Type B pancreatic cell (in vitro differentiated cells): ENCODE data around the gene KLF8. TPM values are rescaled to one million over a fixed set of nuclear protein-coding genes. Genes with fewer than 3 reads are reported as not detected.

Source experiments
- DNase-seq: peaks from one replicate; pipeline ENCODE4 v3.0.0; 2021; ENCODE audit warnings: mixed read lengths; ENCODE audit not compliant: unreplicated experiment; ENCODE audit errors: extremely low spot score
- H3K27ac Mint-ChIP-seq: 2 replicates; pipeline ENCODE4 v1.8.0; 2021; ENCODE audit warnings: mild to moderate bottlenecking, mixed read lengths
- H3K27me3 Mint-ChIP-seq: 2 replicates; pipeline ENCODE4 v1.8.0; 2021; ENCODE audit warnings: mixed read lengths
- H3K36me3 Mint-ChIP-seq: 2 replicates; pipeline ENCODE4 v1.8.0; 2021; ENCODE audit warnings: mixed read lengths
- H3K4me1 Mint-ChIP-seq: one replicate; pipeline ENCODE4 v1.8.0; 2021; ENCODE audit warnings: mixed read lengths; ENCODE audit not compliant: unreplicated experiment
- H3K4me3 Mint-ChIP-seq: 2 replicates; pipeline ENCODE4 v1.8.0; 2021; ENCODE audit warnings: mild to moderate bottlenecking, mixed read lengths
- H3K9me3 Mint-ChIP-seq: 2 replicates; pipeline ENCODE4 v1.8.0; 2021; ENCODE audit warnings: mixed read lengths
- total RNA-seq: library from RNA; stranded (reverse); gene quantifications from 2 replicates; pipeline ENCODE4 v1.2.1, GENCODE V29; 2021; ENCODE audit warnings: low replicate concordance
- TF ChIP-seq, protein P1 (sequence below): fragments of 200-600 bp; sonication (generic); conservative IDR thresholded peaks from 2 replicates; pipeline ENCODE4 v1.5.0; 2021; ENCODE audit warnings: antibody characterized with exemption, mild to moderate bottlenecking

KLF8 gene
- total RNA-seq, 1 donor from 2014 or later = 11.7 TPM

DNA sequence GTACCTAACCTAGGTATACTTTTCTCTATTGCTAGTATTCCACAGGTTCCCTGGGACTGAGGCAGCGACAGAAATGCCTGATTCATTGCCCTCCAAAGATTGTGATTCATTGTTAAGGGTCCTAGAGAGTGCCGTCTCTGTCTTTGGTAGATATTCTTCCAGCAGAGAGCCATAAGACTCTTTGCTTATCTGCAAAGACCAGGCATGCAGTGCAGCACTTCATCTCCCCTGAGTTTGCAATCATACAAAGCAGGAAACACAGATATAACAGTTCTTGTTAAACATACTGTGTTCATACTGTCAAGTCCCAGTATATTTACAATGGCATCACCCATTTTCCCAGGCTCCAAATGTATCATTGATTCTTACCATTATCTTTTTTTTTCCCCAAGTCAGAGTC lies 47.7 kb downstream of the KLF8 start:
- Mint-ChIP-seq H3K27me3 (no peaks in the 10 kb centered on the region), H3K4me1 (no peaks in the 10 kb centered on the region), H3K4me3 (no peak overlapping the region), H3K36me3 (no peaks in the 10 kb centered on the region), H3K9me3 (no peaks in the 10 kb centered on the region), H3K27ac (no peak overlapping the region)
- no peak for DNase-seq
- TF ChIP-seq, protein P1, sequence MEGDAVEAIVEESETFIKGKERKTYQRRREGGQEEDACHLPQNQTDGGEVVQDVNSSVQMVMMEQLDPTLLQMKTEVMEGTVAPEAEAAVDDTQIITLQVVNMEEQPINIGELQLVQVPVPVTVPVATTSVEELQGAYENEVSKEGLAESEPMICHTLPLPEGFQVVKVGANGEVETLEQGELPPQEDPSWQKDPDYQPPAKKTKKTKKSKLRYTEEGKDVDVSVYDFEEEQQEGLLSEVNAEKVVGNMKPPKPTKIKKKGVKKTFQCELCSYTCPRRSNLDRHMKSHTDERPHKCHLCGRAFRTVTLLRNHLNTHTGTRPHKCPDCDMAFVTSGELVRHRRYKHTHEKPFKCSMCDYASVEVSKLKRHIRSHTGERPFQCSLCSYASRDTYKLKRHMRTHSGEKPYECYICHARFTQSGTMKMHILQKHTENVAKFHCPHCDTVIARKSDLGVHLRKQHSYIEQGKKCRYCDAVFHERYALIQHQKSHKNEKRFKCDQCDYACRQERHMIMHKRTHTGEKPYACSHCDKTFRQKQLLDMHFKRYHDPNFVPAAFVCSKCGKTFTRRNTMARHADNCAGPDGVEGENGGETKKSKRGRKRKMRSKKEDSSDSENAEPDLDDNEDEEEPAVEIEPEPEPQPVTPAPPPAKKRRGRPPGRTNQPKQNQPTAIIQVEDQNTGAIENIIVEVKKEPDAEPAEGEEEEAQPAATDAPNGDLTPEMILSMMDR = no peak

DNA sequence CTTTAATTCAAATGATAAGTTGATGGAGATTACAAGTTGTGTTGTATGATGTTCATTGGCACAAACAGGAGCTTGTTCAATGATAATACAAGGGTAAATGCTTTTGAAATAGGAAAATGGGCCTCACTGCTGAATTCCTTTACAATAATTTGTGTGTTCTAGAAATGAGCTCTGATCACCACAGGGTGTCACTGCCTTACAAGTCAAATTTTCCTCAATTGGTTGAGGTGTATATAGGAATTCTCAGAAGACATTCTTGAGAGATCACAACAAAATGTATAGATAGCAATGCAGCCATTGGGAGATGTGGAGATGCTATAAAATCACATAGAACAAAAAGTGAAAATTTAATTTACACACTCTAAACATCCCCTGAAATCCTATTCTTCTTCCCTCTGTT lies 49.6 kb downstream of the KLF8 start:
- no peaks in the 10 kb centered on the region for H3K4me1 Mint-ChIP-seq
- H3K27ac Mint-ChIP-seq = no peak overlapping the region
- H3K36me3 Mint-ChIP-seq = no peaks in the 10 kb centered on the region
- H3K9me3 Mint-ChIP-seq = no peaks in the 10 kb centered on the region
- TF ChIP-seq, protein P1 = peak; percentile 53
- no peak overlapping the region for H3K4me3 Mint-ChIP-seq
- H3K27me3 Mint-ChIP-seq = no peaks in the 10 kb centered on the region
- no peak for DNase-seq

DNA sequence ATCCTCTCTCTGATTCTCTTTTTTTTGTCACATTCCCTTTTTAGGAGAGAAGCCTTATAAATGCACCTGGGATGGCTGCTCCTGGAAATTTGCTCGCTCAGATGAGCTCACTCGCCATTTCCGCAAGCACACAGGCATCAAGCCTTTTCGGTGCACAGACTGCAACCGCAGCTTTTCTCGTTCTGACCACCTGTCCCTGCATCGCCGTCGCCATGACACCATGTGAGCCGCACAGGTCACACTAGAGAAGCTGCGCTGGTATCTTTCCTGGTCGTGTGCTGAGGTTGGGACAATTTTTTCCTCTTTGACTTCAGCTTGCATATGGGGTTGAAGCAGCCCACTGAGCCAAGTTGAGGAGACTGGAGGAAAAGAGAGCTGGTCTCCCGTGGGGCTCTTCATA lies 52.1 kb downstream of the KLF8 start:
- Mint-ChIP-seq H3K27ac (no peak overlapping the region), H3K4me1 (no peaks in the 10 kb centered on the region), H3K27me3 (no peaks in the 10 kb centered on the region), H3K36me3 (no peaks in the 10 kb centered on the region), H3K9me3 (no peaks in the 10 kb centered on the region), H3K4me3 (no peak overlapping the region)
- no peak for DNase-seq
- TF ChIP-seq, protein P1 = no peak

DNA sequence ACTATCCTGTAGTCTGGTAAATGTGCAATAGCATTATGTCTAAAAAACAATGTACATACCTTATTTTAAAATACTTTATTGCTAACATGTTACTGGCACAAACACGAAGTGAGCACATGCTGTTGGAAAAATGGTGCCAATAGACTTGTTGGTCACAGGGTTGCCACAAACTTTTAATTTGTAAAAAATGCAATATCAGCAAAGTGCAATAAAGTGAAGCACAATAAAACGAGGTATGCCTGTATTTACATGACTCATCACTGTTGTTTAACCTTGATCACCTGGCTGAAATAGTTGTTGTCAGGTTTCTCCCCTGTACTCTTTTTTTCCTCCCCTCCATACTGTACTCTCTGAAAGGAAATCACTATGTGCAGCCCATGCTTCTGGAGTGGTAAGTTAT lies 56.5 kb downstream of the KLF8 start:
- Mint-ChIP-seq H3K9me3 (no peaks in the 10 kb centered on the region), H3K4me3 (no peak overlapping the region), H3K36me3 (no peaks in the 10 kb centered on the region), H3K4me1 (no peaks in the 10 kb centered on the region), H3K27ac (no peak overlapping the region), H3K27me3 (no peaks in the 10 kb centered on the region)
- TF ChIP-seq, protein P1 = no peak
- DNase-seq = no peak

DNA sequence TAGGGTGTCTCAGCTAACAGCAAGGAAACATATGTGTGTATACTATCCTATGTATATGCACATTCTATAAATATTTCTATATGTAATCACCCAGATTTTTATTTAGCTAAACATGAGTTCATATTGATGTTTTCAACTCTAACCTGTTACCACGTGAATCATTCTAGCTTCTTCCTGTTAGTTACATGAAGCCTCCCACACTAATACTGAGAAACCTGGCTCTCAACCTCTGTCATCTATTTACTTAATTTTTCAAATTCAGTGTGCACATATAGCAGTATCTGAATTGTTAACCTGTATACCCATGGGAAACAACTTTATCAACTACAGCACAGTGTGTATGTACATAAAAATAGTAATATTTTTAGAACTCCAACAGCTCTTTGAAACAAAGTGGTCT lies 57.3 kb downstream of the KLF8 start:
- Mint-ChIP-seq H3K27me3 (no peaks in the 10 kb centered on the region), H3K4me1 (no peaks in the 10 kb centered on the region), H3K27ac (no peak overlapping the region), H3K36me3 (no peaks in the 10 kb centered on the region), H3K4me3 (no peak overlapping the region), H3K9me3 (no peaks in the 10 kb centered on the region)
- TF ChIP-seq, protein P1 = no peak
- DNase-seq = no peak

DNA sequence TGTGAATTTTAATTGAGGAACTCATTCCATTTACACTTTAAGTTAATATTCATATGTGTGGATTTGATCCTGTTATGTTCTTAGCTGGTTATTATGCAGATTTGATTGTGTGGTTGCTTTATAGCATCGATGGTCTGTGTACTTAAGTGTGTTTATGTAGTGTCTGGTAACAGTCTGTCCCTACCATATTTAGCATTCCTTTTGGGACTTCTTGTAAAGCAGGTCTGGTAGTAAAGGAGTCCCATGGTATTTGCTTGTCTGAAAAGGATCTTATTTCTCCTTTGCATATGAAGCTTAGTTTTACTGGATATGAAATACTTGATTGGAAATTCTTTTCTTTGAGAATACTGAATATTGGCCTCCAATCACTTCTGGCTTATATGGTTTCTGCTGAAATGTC lies 76.6 kb downstream of the KLF8 start:
- Mint-ChIP-seq H3K36me3 (peaks cover 6% of the 10 kb centered on the region), H3K27me3 (no peaks in the 10 kb centered on the region), H3K4me3 (no peak overlapping the region), H3K27ac (no peak overlapping the region), H3K9me3 (peaks cover 8% of the 10 kb centered on the region), H3K4me1 (no peaks in the 10 kb centered on the region)
- TF ChIP-seq, protein P1 = no peak
- no peak for DNase-seq
